BJ (cell line): ENCODE data around the gene RAB7B. TPM values are rescaled to one million over a fixed set of nuclear protein-coding genes. Genes with fewer than 3 reads are reported as not detected.

Experiments used
- CTCF ChIA-PET: fragments of 350-600 bp; formaldehyde crosslinking; extraction: SDS; loops from one replicate; lab custom pipeline; 2021; ENCODE audit warnings: antibody characterized with exemption, inconsistent platforms; lab: Yijun Ruan, JAX
- POLR2A ChIA-PET: fragments of 300-600 bp; sonication (Branson Sonifier 250); formaldehyde crosslinking; extraction: SDS; loops from one replicate; lab custom pipeline; 2021; ENCODE audit warnings: antibody characterized with exemption; lab: Charles Lee
- DNase-seq: peaks from one replicate; pipeline ENCODE4 v3.0.0-alpha.2; 2011; ENCODE audit warnings: low read depth
- H3K27me3 ChIP-seq: 2 replicates; pipeline ENCODE4 v1.6.0; 2011; ENCODE audit warnings: low read length; ENCODE audit not compliant: control insufficient read depth, insufficient read depth
- H3K36me3 ChIP-seq: 2 replicates; pipeline ENCODE4 v1.5.1; 2011; ENCODE audit warnings: low read length; ENCODE audit not compliant: control insufficient read depth, insufficient read depth
- H3K4me3 ChIP-seq: 2 replicates; pipeline ENCODE4 v1.5.1; 2011; ENCODE audit warnings: low read depth, mild to moderate bottlenecking, control low read depth, low read length
- polyA plus RNA-seq: library from polyadenylated mRNA; depleted of rRNA; stranded (reverse); fragments of >200 nt; gene quantifications from 2 replicates; pipeline ENCODE4 v1.2.3, GENCODE V29; 2011
- TF ChIP-seq, protein P1 (sequence below): IDR thresholded peaks from 2 replicates; pipeline ENCODE4 v1.5.1; 2011; ENCODE audit warnings: low read depth, mild to moderate bottlenecking, control low read depth, inconsistent platforms, low read length, moderate library complexity; ENCODE audit not compliant: insufficient read depth

The RAB7B gene
- polyA plus RNA-seq, 1 experiment, result 11.3 TPM

DNA sequence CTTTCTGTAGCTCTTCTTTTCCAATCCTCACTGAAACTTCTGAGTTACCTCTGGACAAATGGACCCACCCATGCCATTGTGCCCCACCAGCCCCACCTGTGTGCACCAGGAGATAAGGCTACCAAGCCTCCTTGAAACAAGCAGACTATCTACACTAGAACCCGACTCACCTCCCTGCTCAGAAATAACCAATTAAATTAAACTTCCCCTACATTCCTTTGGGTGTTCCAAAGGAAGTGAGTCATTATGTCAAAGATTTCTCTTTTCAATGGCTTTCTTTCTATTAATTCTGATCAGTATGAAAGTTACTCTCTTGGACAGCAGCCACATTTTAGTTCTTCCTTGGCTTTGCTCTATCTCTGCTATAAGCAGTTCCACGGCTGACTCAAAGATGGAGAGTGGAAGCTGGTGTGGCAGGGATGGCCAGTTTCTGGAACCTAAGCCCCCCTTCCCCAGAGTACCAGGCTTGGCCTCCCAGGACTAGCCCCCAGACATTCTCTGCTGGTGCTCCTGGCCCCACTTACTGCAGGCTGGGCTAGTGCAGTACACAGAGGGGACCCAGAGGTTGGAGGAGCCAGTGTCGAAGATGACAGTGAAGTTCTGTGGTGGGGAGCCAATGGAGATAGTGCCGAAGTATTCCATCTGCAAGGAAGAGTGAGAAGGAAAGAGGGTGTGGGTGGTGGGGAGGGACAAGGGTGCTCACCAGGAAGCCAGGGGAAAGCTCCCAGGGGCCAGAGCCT lies 18.6 kb upstream of the RAB7B start:
- TF ChIP-seq, protein P1, sequence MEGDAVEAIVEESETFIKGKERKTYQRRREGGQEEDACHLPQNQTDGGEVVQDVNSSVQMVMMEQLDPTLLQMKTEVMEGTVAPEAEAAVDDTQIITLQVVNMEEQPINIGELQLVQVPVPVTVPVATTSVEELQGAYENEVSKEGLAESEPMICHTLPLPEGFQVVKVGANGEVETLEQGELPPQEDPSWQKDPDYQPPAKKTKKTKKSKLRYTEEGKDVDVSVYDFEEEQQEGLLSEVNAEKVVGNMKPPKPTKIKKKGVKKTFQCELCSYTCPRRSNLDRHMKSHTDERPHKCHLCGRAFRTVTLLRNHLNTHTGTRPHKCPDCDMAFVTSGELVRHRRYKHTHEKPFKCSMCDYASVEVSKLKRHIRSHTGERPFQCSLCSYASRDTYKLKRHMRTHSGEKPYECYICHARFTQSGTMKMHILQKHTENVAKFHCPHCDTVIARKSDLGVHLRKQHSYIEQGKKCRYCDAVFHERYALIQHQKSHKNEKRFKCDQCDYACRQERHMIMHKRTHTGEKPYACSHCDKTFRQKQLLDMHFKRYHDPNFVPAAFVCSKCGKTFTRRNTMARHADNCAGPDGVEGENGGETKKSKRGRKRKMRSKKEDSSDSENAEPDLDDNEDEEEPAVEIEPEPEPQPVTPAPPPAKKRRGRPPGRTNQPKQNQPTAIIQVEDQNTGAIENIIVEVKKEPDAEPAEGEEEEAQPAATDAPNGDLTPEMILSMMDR, result no peak
- ChIA-PET POLR2A (no interaction called here), CTCF (interaction anchor here (1.0 to 1.2 kb wide), 2 partner anchors 86 to 103 kb away, joined by 3 read pairs; no protein-coding TSS in a partner anchor)
- Histone ChIP-seq H3K36me3 (no peaks in the 10 kb centered on the region), H3K4me3 (no peak overlapping the region), H3K27me3 (peaks cover 2% of the 10 kb centered on the region)
- no peak for DNase-seq

DNA sequence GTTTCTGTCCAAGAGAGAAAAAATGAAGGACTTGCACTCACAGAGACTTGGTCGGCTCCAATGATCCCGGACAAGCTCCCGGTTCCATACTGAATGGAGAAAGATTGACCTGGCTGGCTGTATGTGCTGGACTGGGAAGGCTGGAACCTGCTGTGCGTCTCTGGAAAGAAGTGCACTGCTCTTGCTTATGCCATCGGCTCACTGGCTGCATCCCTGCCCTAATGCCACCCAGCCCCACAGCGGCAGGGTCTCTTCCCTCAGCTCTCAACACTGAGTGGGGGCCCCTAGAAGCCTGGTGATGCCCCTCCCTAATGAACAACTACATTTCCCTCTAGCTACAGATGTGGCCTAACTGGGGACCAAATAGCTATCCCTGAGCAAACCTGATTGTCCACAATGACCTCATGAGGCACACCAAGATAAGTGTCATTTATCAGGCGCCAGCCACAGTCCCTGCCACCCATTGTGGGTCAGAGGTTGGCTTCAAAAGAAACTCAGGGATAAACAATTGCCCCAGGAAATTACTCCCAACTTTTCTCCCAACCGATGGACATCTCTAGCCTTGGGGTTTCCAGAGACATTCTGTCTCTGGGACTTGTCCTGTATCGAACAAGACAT lies 17.9 kb upstream of the RAB7B start:
- no peak for DNase-seq
- H3K27me3 ChIP-seq, result peaks cover 2% of the 10 kb centered on the region
- CTCF ChIA-PET, result interaction anchor here (1.0 to 1.1 kb wide), 2 partner anchors 9 to 102 kb away, joined by 3 read pairs; no protein-coding TSS in a partner anchor
- TF ChIP-seq, protein P1, result no peak
- POLR2A ChIA-PET, result no interaction called here
- H3K36me3 ChIP-seq, result no peaks in the 10 kb centered on the region
- H3K4me3 ChIP-seq, result no peak overlapping the region

DNA sequence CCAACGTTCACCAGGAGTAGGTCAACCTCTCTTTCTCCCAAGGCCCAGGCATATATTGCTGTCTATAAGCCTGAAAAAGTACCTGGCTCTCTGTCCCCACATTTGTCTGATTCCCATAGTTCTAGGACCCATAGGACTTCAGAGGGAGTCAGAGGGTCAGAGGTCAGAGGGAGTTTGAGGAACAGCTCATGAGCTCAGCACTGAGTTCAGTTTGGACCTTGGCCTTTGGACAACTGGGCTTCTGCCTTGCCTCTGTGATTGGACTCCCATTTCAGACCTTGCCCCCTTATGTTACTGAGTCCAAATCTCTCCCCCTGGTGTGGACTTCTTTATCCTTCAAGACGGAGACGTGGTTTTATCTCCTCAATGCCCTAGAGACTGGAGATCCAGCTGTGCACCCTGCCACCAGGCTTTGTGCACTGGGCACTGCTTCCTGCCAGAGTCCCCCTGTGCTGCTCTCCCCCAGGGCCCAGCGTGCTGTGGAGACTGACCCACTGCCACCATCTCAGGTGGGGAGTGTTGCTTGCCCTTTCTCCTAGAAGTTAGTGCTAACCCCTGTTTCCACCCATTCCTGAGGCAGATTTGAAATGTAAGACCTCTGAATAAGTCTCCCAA lies 17.3 kb upstream of the RAB7B start:
- Histone ChIP-seq H3K36me3 (no peaks in the 10 kb centered on the region), H3K27me3 (peaks cover 5% of the 10 kb centered on the region), H3K4me3 (no peak overlapping the region)
- CTCF ChIA-PET, result interaction anchor here (1.0 to 1.1 kb wide), 2 partner anchors 10 to 102 kb away, joined by 3 read pairs; no protein-coding TSS in a partner anchor
- DNase-seq, result no peak
- POLR2A ChIA-PET, result no interaction called here
- TF ChIP-seq, protein P1, result no peak

DNA sequence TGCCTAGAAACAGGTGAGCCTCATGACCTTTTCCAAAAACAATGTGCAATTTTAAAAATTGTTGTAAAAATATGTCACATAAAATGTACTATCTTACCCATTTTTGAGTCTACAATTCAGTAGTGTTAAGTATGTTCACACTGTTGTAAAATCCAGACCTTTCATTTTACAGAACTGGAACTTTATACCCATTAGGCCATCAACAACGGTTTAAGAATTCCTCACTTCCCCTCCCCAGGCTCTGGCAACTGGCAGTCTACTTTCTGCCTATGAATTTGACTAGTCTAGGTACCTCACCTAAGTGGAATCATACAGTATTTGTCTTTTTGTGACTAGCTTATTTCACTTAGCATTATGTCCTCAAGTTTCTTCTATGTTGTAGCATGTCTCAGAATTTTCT lies 11.9 kb upstream of the RAB7B start:
- Histone ChIP-seq H3K4me3 (no peak overlapping the region), H3K36me3 (no peaks in the 10 kb centered on the region), H3K27me3 (peaks cover 6% of the 10 kb centered on the region)
- ChIA-PET POLR2A (no interaction called here), CTCF (interaction anchor here (2.5 kb wide), 1 partner anchor 15 kb away, joined by 9 read pairs; no protein-coding TSS in a partner anchor)
- DNase-seq, result no peak
- TF ChIP-seq, protein P1, result no peak

DNA sequence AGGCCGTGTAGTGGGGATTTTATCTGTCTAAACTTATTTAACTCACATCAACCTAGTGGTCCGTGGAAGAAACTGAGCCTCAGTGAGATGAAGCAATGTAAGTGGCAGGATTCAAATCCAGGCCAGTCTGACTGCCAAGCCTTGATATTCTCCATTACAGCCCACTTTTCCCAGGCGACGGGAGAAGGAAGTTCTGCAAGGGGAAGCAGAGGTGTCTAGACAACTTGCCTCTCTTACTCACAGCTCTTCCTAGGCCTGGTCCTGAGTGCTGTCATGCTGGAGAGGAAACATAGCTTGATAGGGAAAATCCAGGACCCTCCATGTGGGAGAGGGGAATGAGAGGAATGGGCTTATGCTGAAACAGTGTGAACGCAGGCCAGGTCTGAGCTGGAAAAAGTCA lies 11.4 kb upstream of the RAB7B start:
- TF ChIP-seq, protein P1, result no peak
- CTCF ChIA-PET, result interaction anchor here (2.5 kb wide), 1 partner anchor 15 kb away, joined by 9 read pairs; no protein-coding TSS in a partner anchor

More for the DNA sequence above, 11.4 kb upstream of the RAB7B start:
- H3K36me3 ChIP-seq, result no peaks in the 10 kb centered on the region
- H3K4me3 ChIP-seq, result no peak overlapping the region
- no peak for DNase-seq
- peaks cover 6% of the 10 kb centered on the region for H3K27me3 ChIP-seq
- POLR2A ChIA-PET, result no interaction called here
